Stimulated activated CD4-positive, alpha-beta T cell treated with anti-CD3 and anti-CD28 coated beads, Interleukin-4, amount 100 ng/mL, for 24 hours (primary cell): Measurements from ENCODE around the gene PADI4.
"Not testable (repeated sequence)": the region's sequence is repeated elsewhere in the genome, so short reads cannot be mapped to it uniquely, and the experiment has no call there.

ENCODE experiments used
- DNase-seq: peaks from one replicate; pipeline ENCODE4 v3.0.0-alpha.2; 2020

Gene PADI4

GRCh38 chr1:17397910-17398695 lies 90.1 kb downstream of the PADI4 start:
- DNase-seq = no peak

- no peak for DNase-seq
Measured at GRCh38 chr1:17400725-17401341, 92.8 kb downstream of the PADI4 start.

GRCh38 chr1:17401841-17402240 lies 93.8 kb downstream of the PADI4 start:
- no peak for DNase-seq

- no peak for DNase-seq
Measured at GRCh38 chr1:17403081-17403480, 95.1 kb downstream of the PADI4 start.

GRCh38 chr1:17404034-17404684 lies 96.2 kb downstream of the PADI4 start:
- no peak for DNase-seq

GRCh38 chr1:17404820-17405219 lies 96.8 kb downstream of the PADI4 start:
- no peak for DNase-seq

GRCh38 chr1:17405898-17406759 lies 98.1 kb downstream of the PADI4 start:
- peak; percentile 36 for DNase-seq

- DNase-seq = not testable (repeated sequence)
Measured at GRCh38 chr1:17406760-17407475, 98.9 kb downstream of the PADI4 start.

- DNase-seq = not testable (repeated sequence)
Measured at GRCh38 chr1:17407786-17408514, 100.0 kb downstream of the PADI4 start.

GRCh38 chr1:17409391-17409811 lies 101.4 kb downstream of the PADI4 start:
- DNase-seq = no peak

GRCh38 chr1:17412093-17412870 lies 104.3 kb downstream of the PADI4 start:
- DNase-seq = no peak
